H1 (cell line): Measurements from ENCODE around the gene AP4M1.

Experiments
- EP300 ChIP-seq, 2 experiments: IDR thresholded peaks; 1 replicate in 1 of 2; 2 replicates in 1 of 2; pipeline ENCODE4 v1.6.1; 2011 to 2012; ENCODE audit warnings: low read depth in 2 of 2, low read length in 2 of 2, mild to moderate bottlenecking in 2 of 2, borderline replicate concordance in 1 of 2, inconsistent platforms in 1 of 2, moderate library complexity in 1 of 2
- GTF2F1 ChIP-seq: IDR thresholded peaks from 2 replicates; pipeline ENCODE4 v1.6.1; 2012; ENCODE audit warnings: low read depth, low read length, improper control_type of control experiment, borderline replicate concordance
- HDAC2 ChIP-seq, 2 experiments: fragments of 300-600 bp in 1 of 2; sonication (generic) in 1 of 2; IDR thresholded peaks; 2 replicates each; pipeline ENCODE4 v1.6.1; 2011 to 2012; ENCODE audit warnings: low read depth in 2 of 2, low read length in 2 of 2, mild to moderate bottlenecking in 2 of 2, moderate library complexity in 2 of 2, borderline replicate concordance in 1 of 2, inconsistent platforms in 1 of 2
- KDM1A ChIP-seq: fragments of 200-600, 300-600 bp; sonication (generic); IDR thresholded peaks from 2 replicates; pipeline ENCODE4 v1.7.1; 2016; ENCODE audit warnings: mild to moderate bottlenecking, low read length, borderline replicate concordance
- MAFK ChIP-seq: IDR thresholded peaks from 2 replicates; pipeline ENCODE4 v1.6.1; 2012; ENCODE audit warnings: low read depth, mild to moderate bottlenecking, improper control_type of control experiment, low read length
- POLR2A ChIP-seq, 2 experiments: IDR thresholded peaks; 1 replicate in 1 of 2; 2 replicates in 1 of 2; pipeline ENCODE4 v1.6.1; 2011; ENCODE audit warnings: low read depth in 2 of 2, low read length in 2 of 2, mild to moderate bottlenecking in 2 of 2; ENCODE audit errors: control extremely low read depth in 1 of 2
- POU5F1 ChIP-seq: IDR thresholded peaks from 2 replicates; pipeline ENCODE4 v1.6.1; 2011; ENCODE audit warnings: low read depth, mild to moderate bottlenecking, low read length, moderate library complexity
- TAF1 ChIP-seq: IDR thresholded peaks from 2 replicates; pipeline ENCODE4 v1.6.1; 2011; ENCODE audit warnings: mild to moderate bottlenecking, low read depth, low read length
- TF ChIP-seq, protein P1 (sequence below), 3 experiments: IDR thresholded peaks; 1 replicate in 2 of 3; 2 replicates in 1 of 3; pipeline versions ENCODE4 v1.5.1 to v1.6.1; 2011; ENCODE audit warnings: low read length in 3 of 3, mild to moderate bottlenecking in 3 of 3, inconsistent platforms in 2 of 3, low read depth in 1 of 3, moderate library complexity in 1 of 3; ENCODE audit not compliant: insufficient read depth in 1 of 3; ENCODE audit errors: control extremely low read depth in 1 of 3
- TF ChIP-seq, protein P2 (sequence below): IDR thresholded peaks from 2 replicates; pipeline ENCODE4 v1.6.1; 2012; ENCODE audit warnings: low read length, inconsistent platforms
- TF ChIP-seq, protein P3 (sequence below): IDR thresholded peaks from 2 replicates; pipeline ENCODE4 v1.6.1; 2011; ENCODE audit warnings: low read depth, mild to moderate bottlenecking, low read length; ENCODE audit not compliant: insufficient read depth
- TF ChIP-seq, protein P4 (sequence below): IDR thresholded peaks from 2 replicates; pipeline ENCODE4 v1.6.1; 2012; ENCODE audit warnings: inconsistent platforms

DNA sequence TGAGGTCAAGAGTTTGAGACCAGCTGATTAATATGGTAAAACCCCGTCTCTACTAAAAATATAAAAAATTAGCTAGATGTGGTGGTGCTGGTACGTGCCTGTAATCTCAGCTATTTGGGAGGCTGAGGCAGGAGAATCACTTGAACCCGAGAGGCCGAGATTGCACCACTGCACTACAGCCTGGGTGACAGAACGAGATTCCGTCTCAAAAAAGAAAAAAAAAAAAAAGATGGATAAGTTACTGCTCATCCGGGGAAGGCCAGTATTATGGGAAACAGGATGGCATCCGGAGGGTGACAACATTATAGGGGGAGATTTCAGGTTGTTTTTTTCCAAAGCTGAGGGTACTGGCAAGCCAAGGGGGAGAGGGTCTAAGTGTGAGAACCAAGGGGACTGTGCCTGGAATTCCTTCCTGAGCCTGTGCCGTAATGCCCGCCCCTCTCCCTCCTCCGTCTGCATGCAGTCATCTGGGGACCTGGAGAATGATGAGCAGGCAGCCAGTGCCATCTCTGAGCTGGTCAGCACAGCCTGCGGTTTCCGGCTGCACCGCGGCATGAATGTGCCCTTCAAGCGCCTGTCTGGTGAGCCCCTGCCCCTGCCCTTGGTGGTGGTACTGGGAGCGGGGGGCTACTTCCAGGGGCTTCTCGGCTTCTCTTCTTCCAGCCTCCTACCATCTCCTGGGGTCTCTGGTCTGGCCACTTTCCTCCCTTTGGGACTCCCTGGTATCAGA lies 51.7 kb downstream of the AP4M1 start:
- TF ChIP-seq MAFK, result no peak
- no peak for TF ChIP-seq POU5F1
- TF ChIP-seq POLR2A (IDR thresholded peaks at IDR 0.05; ENCODE audit: control extremely low read depth in 1 of 2, low read depth in 2 of 2, low read length in 2 of 2), result no peak
- TF ChIP-seq, protein P1, sequence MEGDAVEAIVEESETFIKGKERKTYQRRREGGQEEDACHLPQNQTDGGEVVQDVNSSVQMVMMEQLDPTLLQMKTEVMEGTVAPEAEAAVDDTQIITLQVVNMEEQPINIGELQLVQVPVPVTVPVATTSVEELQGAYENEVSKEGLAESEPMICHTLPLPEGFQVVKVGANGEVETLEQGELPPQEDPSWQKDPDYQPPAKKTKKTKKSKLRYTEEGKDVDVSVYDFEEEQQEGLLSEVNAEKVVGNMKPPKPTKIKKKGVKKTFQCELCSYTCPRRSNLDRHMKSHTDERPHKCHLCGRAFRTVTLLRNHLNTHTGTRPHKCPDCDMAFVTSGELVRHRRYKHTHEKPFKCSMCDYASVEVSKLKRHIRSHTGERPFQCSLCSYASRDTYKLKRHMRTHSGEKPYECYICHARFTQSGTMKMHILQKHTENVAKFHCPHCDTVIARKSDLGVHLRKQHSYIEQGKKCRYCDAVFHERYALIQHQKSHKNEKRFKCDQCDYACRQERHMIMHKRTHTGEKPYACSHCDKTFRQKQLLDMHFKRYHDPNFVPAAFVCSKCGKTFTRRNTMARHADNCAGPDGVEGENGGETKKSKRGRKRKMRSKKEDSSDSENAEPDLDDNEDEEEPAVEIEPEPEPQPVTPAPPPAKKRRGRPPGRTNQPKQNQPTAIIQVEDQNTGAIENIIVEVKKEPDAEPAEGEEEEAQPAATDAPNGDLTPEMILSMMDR (IDR thresholded peaks at IDR 0.05; ENCODE audit: control extremely low read depth in 1 of 3, insufficient read depth in 1 of 3, low read depth in 1 of 3, low read length in 3 of 3), result no peak
- TF ChIP-seq GTF2F1, result no peak
- no peak for TF ChIP-seq HDAC2 (IDR thresholded peaks at IDR 0.05; ENCODE audit: borderline replicate concordance in 1 of 2, low read depth in 2 of 2, low read length in 2 of 2)
- no peak for TF ChIP-seq KDM1A
- TF ChIP-seq, protein P2, sequence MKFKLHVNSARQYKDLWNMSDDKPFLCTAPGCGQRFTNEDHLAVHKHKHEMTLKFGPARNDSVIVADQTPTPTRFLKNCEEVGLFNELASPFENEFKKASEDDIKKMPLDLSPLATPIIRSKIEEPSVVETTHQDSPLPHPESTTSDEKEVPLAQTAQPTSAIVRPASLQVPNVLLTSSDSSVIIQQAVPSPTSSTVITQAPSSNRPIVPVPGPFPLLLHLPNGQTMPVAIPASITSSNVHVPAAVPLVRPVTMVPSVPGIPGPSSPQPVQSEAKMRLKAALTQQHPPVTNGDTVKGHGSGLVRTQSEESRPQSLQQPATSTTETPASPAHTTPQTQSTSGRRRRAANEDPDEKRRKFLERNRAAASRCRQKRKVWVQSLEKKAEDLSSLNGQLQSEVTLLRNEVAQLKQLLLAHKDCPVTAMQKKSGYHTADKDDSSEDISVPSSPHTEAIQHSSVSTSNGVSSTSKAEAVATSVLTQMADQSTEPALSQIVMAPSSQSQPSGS, result no peak
- TF ChIP-seq TAF1, result no peak
- TF ChIP-seq EP300 (IDR thresholded peaks at IDR 0.05; ENCODE audit: borderline replicate concordance in 1 of 2, low read depth in 2 of 2, low read length in 2 of 2), result no peak
- TF ChIP-seq, protein P3, sequence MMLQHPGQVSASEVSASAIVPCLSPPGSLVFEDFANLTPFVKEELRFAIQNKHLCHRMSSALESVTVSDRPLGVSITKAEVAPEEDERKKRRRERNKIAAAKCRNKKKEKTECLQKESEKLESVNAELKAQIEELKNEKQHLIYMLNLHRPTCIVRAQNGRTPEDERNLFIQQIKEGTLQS, result no peak
- TF ChIP-seq, protein P4, sequence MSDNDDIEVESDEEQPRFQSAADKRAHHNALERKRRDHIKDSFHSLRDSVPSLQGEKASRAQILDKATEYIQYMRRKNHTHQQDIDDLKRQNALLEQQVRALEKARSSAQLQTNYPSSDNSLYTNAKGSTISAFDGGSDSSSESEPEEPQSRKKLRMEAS, result no peak
